HEK293 (cell line): ENCODE data around the gene KANTR.

Experiments used
- BCL6B ChIP-seq: fragments of 450-650 bp; formaldehyde crosslinking; IDR thresholded peaks from 2 replicates; pipeline ENCODE4 v1.5.1; 2017; ENCODE audit warnings: missing biosample characterization, missing genetic modification characterization
- PRDM10 ChIP-seq: fragments of 450-650 bp; formaldehyde crosslinking; IDR thresholded peaks from 2 replicates; pipeline ENCODE4 v1.5.1; 2016; ENCODE audit warnings: missing biosample characterization, missing genetic modification characterization
- ZBTB11 ChIP-seq: fragments of 450-650 bp; formaldehyde crosslinking; conservative IDR thresholded peaks from 2 replicates; pipeline ENCODE4 v1.5.1; 2016; ENCODE audit warnings: low read depth, missing biosample characterization, missing genetic modification characterization
- ZBTB17 ChIP-seq: fragments of 450-650 bp; formaldehyde crosslinking; IDR thresholded peaks from 2 replicates; pipeline ENCODE4 v1.5.1; 2016; ENCODE audit warnings: missing biosample characterization, missing genetic modification characterization
- ZBTB20 ChIP-seq: fragments of 450-650 bp; formaldehyde crosslinking; IDR thresholded peaks from 2 replicates; pipeline ENCODE4 v1.5.1; 2016; ENCODE audit warnings: missing biosample characterization, missing genetic modification characterization
- ZNF112 ChIP-seq: fragments of 450-650 bp; formaldehyde crosslinking; IDR thresholded peaks from 2 replicates; pipeline ENCODE4 v1.5.0; 2017; ENCODE audit warnings: missing biosample characterization, missing genetic modification characterization
- ZNF280C ChIP-seq: fragments of 450-650 bp; formaldehyde crosslinking; IDR thresholded peaks from 2 replicates; pipeline ENCODE4 v1.5.1; 2016; ENCODE audit warnings: missing biosample characterization, missing genetic modification characterization
- ZNF362 ChIP-seq: fragments of 450-650 bp; formaldehyde crosslinking; IDR thresholded peaks from 2 replicates; pipeline ENCODE4 v1.5.1; 2016; ENCODE audit warnings: missing biosample characterization, missing genetic modification characterization
- ZNF473 ChIP-seq: fragments of 450-650 bp; formaldehyde crosslinking; IDR thresholded peaks from 2 replicates; pipeline ENCODE4 v1.5.1; 2017; ENCODE audit warnings: missing biosample characterization, missing genetic modification characterization
- ZNF544 ChIP-seq: fragments of 450-650 bp; formaldehyde crosslinking; IDR thresholded peaks from 2 replicates; pipeline ENCODE4 v1.5.0; 2017; ENCODE audit warnings: missing biosample characterization, missing genetic modification characterization
- ZNF580 ChIP-seq: fragments of 450-650 bp; formaldehyde crosslinking; IDR thresholded peaks from 2 replicates; pipeline ENCODE4 v1.5.1; 2016; ENCODE audit warnings: missing biosample characterization, missing genetic modification characterization
- ZNF624 ChIP-seq: fragments of 450-650 bp; formaldehyde crosslinking; IDR thresholded peaks from 2 replicates; pipeline ENCODE4 v1.5.1; 2017; ENCODE audit warnings: missing biosample characterization, missing genetic modification characterization
- ZSCAN18 ChIP-seq: fragments of 450-650 bp; formaldehyde crosslinking; IDR thresholded peaks from 2 replicates; pipeline ENCODE4 v1.5.1; 2016; ENCODE audit warnings: missing biosample characterization, missing genetic modification characterization

Gene KANTR

GRCh38 chrX:53078943-53079342 lies 15.0 kb upstream of the KANTR start (continued):
- TF ChIP-seq ZNF580 (tag by site-specific recombination) (no peak), PRDM10 (peak; percentile 46; the same call in 1 of the 2 replicates), ZBTB11 (tag by site-specific recombination) (no peak), BCL6B (tag by site-specific recombination) (no peak), ZNF544 (tag by site-specific recombination) (no peak), ZNF624 (no peak), ZNF362 (tag by site-specific recombination) (no peak), ZNF473 (no peak), ZNF280C (tag by site-specific recombination) (no peak), ZSCAN18 (no peak), ZNF112 (tag by site-specific recombination) (no peak), ZBTB17 (tag by site-specific recombination) (0 out of 2 replicates have a peak, but pooled peaks have one; percentile 20), ZBTB20 (peak; percentile 53)
